ENCODE measurements around the gene NDUFV1. TPM values are rescaled to one million over a fixed set of nuclear protein-coding genes. Genes with fewer than 3 reads are reported as not detected.

NDUFV1 gene
- total RNA-seq, 1 experiment from 2014 or later, result 216 TPM

DNA sequence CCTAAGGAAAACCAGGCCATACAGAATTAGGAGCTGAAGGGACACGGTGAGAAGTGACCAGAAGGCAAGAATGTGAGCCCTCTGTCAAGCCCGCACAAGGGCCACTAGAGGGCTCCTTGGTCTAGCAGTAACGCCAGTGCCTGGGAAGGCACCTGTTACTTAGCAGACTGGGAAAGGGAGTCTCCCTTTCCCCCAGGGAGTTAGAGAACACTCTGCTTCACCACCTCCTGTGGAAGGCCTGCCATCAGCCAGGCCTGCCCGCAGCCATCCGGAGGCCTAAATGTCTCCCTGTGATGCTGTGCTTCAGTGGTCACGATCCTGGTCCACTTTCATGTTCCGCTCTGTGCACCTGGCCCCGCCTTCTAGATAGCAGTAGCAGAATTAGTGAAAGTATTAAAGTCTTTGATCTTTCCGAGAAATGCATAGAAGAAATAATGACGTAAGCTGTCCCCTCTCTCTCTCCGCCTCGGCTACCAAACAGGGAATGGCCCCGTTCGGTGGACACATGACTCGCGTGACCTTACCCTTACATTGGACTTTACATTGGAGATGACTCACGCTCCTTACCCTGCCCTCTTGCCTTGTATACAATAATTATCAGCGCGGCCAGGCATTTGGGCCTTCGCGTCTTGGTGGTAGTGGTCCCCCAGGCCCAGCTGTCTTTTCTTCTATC is 33.9 kb upstream of the NDUFV1 start:
- BruUV-seq (replicated peaks), result no TSS peak
- no peaks in the 10 kb centered on the region for H3K27me3 Mint-ChIP-seq (ENCODE audit: unreplicated experiment)
- H3K4me1 Mint-ChIP-seq (ENCODE audit: low read depth, unreplicated experiment), result peaks cover 28% of the 10 kb centered on the region
- DNase-seq, result peak; percentile 71
- no peak overlapping the region for H3K27ac Mint-ChIP-seq (ENCODE audit: unreplicated experiment)
- H3K9me3 Mint-ChIP-seq (ENCODE audit: low read depth, unreplicated experiment), result no peaks in the 10 kb centered on the region
- TF ChIP-seq, protein P1, sequence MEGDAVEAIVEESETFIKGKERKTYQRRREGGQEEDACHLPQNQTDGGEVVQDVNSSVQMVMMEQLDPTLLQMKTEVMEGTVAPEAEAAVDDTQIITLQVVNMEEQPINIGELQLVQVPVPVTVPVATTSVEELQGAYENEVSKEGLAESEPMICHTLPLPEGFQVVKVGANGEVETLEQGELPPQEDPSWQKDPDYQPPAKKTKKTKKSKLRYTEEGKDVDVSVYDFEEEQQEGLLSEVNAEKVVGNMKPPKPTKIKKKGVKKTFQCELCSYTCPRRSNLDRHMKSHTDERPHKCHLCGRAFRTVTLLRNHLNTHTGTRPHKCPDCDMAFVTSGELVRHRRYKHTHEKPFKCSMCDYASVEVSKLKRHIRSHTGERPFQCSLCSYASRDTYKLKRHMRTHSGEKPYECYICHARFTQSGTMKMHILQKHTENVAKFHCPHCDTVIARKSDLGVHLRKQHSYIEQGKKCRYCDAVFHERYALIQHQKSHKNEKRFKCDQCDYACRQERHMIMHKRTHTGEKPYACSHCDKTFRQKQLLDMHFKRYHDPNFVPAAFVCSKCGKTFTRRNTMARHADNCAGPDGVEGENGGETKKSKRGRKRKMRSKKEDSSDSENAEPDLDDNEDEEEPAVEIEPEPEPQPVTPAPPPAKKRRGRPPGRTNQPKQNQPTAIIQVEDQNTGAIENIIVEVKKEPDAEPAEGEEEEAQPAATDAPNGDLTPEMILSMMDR (IDR thresholded peaks at IDR 0.05; ENCODE audit: unreplicated experiment), result peak; percentile 58
- peaks cover 6% of the 10 kb centered on the region for H3K36me3 Mint-ChIP-seq (ENCODE audit: insufficient read depth, unreplicated experiment)
- H3K4me3 Mint-ChIP-seq (ENCODE audit: low read depth, unreplicated experiment), result peak overlapping the region; percentile 39
- intact Hi-C loops (cut with micrococcal nuclease; ENCODE audit: unreplicated experiment), result loop anchor here (10.0 kb wide), 1 partner anchor 82 kb away; the partner anchor contains the start of gene ACY3
- CTCF ChIA-PET, result interaction anchor here (0.6 to 2.3 kb wide), 7 partner anchors 10 to 595 kb away, joined by 3 to 9 read pairs (median 4); partner anchors contain the start of gene GSTP1

DNA sequence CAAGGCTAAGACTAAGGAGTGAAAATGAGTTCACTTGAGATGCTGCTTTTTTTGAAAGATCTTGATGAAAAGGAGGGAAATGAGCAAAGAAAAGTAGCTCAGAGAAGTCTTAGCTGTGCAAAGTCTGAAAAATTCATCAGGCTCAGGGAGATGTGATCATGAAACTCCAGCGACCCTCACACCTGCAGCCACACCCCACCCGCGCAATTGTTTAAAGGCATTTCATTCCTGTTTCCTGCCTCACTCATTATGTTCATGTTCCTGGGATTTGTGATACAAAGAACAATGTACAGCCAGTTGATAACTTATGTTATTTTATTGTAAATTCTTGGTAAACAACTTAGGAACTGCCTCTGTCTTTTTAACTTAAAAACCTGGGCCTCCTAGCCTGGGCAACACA is 31.8 kb upstream of the NDUFV1 start:
- no peak overlapping the region for H3K4me3 Mint-ChIP-seq (ENCODE audit: low read depth, unreplicated experiment)
- H3K4me1 Mint-ChIP-seq (ENCODE audit: low read depth, unreplicated experiment), result peaks cover 39% of the 10 kb centered on the region
- TF ChIP-seq, protein P1 (IDR thresholded peaks at IDR 0.05; ENCODE audit: unreplicated experiment), result no peak

DNA sequence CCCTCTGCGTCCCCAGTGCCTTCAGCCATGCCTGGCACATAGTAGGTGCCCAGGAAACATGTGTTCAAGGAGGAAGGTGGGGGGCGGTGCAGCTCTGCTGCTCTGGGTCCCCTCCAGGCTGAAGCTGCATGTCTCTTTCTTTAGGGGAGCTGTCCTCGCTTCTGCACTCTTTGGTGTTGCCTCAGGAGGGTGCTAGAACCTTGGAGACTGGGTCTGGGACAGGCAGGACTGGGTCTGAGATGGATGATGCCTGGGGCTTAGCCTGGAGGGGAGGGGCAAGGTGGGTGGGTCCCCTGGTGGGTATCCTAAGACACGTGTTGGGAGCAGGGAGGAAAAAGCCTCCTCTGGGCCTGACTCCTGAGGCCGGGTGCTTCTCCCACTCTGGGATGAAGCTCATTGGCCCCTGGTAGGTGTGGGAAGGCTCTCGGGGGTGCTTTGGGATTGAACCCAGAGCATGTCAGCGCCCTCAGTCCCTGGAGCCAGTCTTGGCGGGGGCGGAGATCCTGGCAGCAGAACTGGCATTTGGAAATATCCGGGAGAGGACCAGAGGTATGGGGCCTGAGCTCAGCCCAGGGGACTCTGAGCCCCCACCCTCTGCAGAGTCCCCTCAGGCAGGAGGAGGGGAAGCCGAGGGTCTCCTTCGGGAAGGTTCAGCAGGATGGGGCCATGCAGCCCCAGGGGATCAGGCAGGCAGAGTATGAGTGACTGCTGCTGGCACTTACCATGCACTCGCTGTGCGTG is 29.8 kb upstream of the NDUFV1 start:
- intact Hi-C loops (cut with micrococcal nuclease; ENCODE audit: unreplicated experiment), result loop anchor here (10.0 kb wide), 1 partner anchor 78 kb away; the partner anchor contains the start of gene ACY3
- TF ChIP-seq, protein P1 (IDR thresholded peaks at IDR 0.05; ENCODE audit: unreplicated experiment), result no peak
- no peaks in the 10 kb centered on the region for H3K27me3 Mint-ChIP-seq (ENCODE audit: unreplicated experiment)
- no peak for DNase-seq
- H3K4me1 Mint-ChIP-seq (ENCODE audit: low read depth, unreplicated experiment), result peaks cover 55% of the 10 kb centered on the region
- peaks cover 29% of the 10 kb centered on the region for H3K36me3 Mint-ChIP-seq (ENCODE audit: insufficient read depth, unreplicated experiment)
- no TSS peak for BruUV-seq (replicated peaks)
- H3K4me3 Mint-ChIP-seq (ENCODE audit: low read depth, unreplicated experiment), result no peak overlapping the region
- CTCF ChIA-PET, result no interaction called here
- no peak overlapping the region for H3K27ac Mint-ChIP-seq (ENCODE audit: unreplicated experiment)
- no peaks in the 10 kb centered on the region for H3K9me3 Mint-ChIP-seq (ENCODE audit: low read depth, unreplicated experiment)

More for the DNA sequence above, 31.8 kb upstream of the NDUFV1 start:
- CTCF ChIA-PET, result no interaction called here
- no peaks in the 10 kb centered on the region for H3K9me3 Mint-ChIP-seq (ENCODE audit: low read depth, unreplicated experiment)
- H3K27me3 Mint-ChIP-seq (ENCODE audit: unreplicated experiment), result no peaks in the 10 kb centered on the region
- BruUV-seq (replicated peaks), result no TSS peak
- intact Hi-C loops (cut with micrococcal nuclease; ENCODE audit: unreplicated experiment), result loop anchor here (10.0 kb wide), 1 partner anchor 80 kb away; the partner anchor contains the start of gene ACY3
- H3K27ac Mint-ChIP-seq (ENCODE audit: unreplicated experiment), result no peak overlapping the region
- no peak for DNase-seq
- peaks cover 16% of the 10 kb centered on the region for H3K36me3 Mint-ChIP-seq (ENCODE audit: insufficient read depth, unreplicated experiment)

DNA sequence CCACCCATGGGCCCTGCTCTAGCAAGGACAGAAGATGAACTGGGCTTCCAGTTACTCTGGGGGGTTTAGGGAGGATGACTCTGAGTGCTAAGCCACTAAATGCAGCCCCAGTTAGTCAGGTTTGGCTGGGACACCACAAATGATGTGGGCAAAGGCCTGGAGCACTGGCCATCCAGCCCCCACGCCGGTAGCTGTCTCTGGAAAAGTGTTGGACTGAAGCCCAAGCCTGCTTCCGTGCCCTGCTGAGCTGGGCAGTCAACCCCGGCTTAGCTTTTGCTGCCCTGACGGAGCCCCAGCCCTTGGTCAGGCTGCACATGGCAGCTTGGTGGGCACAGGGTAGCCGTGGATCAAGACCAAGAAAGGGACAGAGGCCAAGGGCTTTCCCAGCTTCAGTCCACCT is 28.8 kb upstream of the NDUFV1 start:
- intact Hi-C loops (cut with micrococcal nuclease; ENCODE audit: unreplicated experiment), result loop anchor here (10.0 kb wide), 1 partner anchor 77 kb away; the partner anchor contains the start of gene ACY3
- H3K4me3 Mint-ChIP-seq (ENCODE audit: low read depth, unreplicated experiment), result no peak overlapping the region
- H3K9me3 Mint-ChIP-seq (ENCODE audit: low read depth, unreplicated experiment), result no peaks in the 10 kb centered on the region
- peaks cover 55% of the 10 kb centered on the region for H3K4me1 Mint-ChIP-seq (ENCODE audit: low read depth, unreplicated experiment)
- BruUV-seq (replicated peaks), result no TSS peak
- H3K27ac Mint-ChIP-seq (ENCODE audit: unreplicated experiment), result no peak overlapping the region
- H3K27me3 Mint-ChIP-seq (ENCODE audit: unreplicated experiment), result no peaks in the 10 kb centered on the region
- DNase-seq, result no peak
- H3K36me3 Mint-ChIP-seq (ENCODE audit: insufficient read depth, unreplicated experiment), result peaks cover 33% of the 10 kb centered on the region
- CTCF ChIA-PET, result no interaction called here
- TF ChIP-seq, protein P1 (IDR thresholded peaks at IDR 0.05; ENCODE audit: unreplicated experiment), result no peak

Data from Calu3 (cell line).